NOMO-1 (cell line): ENCODE data around the gene ABCA3.

ENCODE experiments used
- DNase-seq, 2 experiments: peaks; one replicate each; lab custom pipeline; 2025; ENCODE audit not compliant: unreplicated experiment in 2 of 2; lab: John Stamatoyannopoulos, UW

Gene ABCA3

DNA sequence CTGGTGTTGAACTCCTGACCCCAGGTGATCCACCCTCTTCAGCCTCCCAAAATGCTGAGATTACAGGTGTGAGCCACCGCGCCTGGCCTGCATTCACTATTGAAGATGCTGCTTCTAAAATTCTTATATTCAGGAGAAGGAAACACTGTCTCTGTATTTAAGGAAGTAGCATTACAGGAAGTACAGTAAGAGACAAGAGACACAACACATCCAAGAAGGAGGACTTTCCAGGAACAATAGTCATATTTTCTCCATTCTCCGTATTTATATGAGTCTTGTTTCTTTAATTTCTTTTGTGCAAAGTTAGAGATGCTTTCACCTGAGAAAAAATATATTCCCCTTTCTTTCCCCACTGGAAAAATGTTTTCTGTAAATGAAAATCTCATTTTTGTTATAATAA, 18.3 kb upstream of the ABCA3 start:
- DNase-seq: no peak

DNA sequence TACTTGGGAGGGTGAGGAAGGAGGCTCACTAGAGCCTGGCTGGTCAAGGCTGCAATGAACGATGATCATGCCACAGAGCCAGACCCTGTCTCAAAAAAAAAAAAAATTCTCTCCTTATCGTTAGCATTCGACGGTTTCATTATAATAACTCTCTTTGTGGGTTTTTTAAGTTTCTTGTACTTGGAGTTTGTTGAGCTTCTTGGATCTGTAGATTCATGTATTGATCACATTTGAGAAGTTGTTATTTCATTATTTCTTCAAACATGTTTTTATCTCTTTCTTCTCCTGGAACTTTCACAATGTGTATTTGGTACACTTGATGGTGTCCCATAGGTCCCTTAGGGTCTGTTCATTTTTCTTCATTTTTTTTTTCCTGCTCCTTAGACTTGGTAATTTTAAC, 16.8 kb upstream of the ABCA3 start:
- DNase-seq: no peak

DNA sequence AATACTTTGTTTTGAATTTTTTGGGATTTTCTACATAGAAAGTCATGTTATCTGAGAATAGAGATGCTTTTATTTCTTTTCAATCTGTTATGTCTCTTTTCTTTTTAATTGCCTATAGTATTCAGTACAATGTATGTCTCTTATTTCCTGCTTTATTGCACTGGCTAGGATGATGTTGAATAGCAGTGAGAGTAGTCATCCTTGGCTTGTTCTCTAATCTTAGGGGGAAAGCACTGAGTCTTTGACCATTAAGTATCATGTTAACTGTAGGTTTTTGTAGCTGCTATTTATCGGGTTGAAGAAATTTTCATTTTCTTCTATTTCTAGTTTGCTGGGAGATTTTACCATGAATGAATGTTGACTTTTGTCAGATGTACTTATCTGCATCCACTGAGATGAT, 10.0 kb upstream of the ABCA3 start:
- no peak for DNase-seq

GRCh38 chr16:2343211-2343610, 2.7 kb upstream of the ABCA3 start:
- no peak for DNase-seq

DNA sequence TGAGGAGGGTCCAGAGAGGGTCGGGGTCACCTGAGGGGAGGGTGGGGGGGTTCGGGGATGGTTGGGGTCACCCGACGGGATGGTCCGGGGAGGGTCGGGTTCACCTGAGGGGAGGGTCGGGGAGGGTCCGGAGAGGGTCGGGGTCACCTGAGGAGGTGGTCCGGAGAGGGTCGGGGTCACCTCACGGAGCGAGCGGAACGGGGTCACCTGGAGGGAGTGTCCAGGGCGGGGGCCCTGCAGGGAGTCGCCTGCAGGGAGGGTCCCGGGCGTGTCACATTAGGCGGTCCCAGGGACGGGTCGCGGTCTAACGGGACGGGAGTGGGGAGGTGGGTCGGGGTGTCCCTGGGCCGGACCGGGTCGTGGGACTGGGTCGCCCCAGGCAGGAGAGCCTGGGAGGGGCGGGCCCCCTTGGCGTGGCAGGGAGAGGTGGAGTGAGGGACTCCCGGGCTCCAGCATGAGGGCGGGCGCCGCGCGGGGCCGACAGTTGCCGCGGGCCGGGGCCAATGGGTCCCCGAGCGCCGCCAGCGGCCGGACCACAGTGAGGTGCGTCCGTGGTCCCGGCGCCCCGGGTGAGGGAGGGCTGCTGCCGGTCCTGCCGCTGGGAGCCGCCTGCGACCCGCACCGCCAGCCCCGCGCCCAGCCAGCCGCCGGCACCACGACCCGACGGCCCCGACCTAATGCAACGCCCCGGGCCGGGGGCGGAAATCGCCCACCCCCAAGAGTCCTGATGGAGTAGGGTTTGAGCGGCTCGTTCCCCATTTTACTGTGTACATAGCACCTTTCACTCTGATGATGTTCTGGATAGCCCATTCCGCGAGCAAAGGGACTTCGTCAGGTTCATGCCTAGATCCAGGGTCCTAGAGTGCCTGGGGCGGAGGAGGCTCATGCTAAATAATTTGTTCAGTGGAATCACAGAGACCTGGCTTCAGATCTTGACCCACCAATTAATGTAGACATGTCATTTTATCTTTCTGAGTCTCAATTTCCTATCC, 1.2 kb upstream of the ABCA3 start:
- DNase-seq: no peak

DNA sequence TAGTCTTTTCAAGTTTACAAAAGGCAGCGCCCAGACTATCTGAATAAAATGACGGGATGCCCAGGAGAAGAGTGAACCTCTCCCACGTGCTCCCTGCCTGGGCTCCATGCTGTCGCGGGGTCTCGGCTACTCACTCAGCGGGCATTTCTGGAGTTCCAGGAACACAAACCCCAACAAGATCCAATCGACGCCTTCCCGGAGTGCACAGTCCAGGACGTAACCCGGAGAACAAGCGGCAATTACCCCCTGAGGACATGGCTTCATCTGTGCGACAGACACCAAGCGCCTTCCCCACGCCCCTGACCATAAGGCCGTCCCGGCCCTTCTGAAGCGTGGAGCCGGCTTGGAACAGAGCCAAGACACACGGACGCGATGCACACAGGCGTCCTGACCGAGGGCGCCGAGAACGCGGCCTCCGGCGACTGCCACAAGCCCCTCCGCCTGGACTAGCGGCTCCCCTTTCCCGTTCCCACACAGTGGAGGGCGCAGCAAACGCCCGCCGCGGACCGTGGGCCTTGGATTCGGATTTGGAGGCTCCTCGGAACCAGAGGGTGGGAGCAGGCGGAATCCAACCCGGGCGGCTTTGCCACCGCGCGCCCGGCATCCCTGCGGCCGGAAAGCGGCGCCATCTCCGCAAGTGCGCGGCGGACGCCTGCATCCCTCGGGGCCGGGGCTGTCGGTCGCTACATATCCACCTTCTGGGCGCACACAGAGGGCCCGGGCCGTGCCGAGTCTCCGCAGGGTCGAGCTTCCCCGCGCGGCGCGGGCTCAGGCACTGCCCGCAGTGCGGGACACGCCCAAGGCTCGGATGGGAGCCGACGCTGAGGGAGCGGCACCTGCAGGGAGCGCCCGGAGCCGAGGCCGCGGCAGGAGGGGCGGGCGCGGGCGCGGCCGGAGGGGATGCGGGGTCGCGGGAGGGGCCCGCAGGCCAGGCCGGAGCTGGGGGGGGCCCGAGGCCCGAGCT, 725 bp downstream of the ABCA3 start:
- DNase-seq: peak in 1 of 2 experiments; percentile 19

- DNase-seq: no peak
These were observed 2.9 kb downstream of the ABCA3 start for GRCh38 chr16:2337431-2338296.

DNA sequence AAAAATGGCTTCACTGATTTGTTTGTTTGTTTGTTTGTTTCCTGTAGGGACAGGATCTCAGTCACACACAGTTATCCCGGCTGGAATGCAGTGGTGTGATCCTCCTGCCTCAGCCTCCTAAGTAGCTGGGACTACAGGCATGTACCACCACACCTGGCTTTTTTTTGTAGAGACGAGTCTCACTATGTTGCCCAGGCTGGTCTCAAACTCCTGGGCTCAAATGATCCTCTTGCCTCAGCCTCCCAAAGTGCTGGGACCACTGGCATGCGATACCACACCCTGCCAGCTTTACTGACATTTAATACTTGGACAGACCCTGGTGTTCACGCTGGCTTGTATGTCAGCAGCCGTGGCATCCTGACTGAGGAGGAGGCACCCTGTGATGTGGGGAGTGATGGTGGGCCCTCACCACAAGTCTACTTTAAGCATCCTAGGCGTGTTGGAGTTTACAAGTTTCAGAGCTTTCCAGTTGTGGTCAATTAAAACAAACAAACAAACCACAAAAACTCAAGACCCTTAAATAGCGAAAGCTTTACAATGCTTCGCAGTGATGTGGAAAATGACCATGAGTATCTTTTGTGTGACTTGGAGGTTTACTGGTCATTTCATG, 5.1 kb downstream of the ABCA3 start:
- DNase-seq: no peak

DNA sequence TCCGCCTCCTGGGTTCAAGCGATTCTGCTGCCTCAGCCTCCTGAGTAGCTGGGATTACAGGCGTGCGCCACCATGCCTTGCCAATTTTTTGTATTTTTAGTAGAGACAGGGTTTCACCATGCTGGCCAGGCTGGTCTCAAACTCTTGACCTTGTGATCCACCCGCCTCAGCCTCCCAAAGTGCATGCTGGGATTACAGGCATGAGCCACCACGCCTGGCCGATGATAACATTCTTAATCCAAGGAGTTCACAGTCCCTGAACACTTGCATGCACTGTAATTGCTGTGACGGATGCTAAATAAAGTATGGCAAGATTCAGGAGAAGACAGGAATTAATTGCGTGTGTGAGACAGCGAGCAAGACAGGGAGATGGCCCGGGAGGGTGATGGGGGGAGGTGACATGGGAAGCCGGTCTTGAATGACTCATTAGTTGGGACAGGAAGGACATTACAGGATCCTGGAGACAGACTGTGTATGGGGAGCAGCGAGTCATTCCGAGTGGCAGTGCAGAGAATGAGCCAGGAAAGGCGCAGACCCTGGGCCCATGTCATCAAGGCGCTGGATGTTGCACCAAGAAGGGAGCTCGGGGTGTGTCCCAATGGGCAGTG, 6.7 kb downstream of the ABCA3 start:
- no peak for DNase-seq

GRCh38 chr16:2333231-2333630, 7.3 kb downstream of the ABCA3 start:
- DNase-seq: no peak

- no peak for DNase-seq
These were observed 8.6 kb downstream of the ABCA3 start for GRCh38 chr16:2331931-2332267.

GRCh38 chr16:2331199-2331930, 9.2 kb downstream of the ABCA3 start:
- no peak for DNase-seq

DNA sequence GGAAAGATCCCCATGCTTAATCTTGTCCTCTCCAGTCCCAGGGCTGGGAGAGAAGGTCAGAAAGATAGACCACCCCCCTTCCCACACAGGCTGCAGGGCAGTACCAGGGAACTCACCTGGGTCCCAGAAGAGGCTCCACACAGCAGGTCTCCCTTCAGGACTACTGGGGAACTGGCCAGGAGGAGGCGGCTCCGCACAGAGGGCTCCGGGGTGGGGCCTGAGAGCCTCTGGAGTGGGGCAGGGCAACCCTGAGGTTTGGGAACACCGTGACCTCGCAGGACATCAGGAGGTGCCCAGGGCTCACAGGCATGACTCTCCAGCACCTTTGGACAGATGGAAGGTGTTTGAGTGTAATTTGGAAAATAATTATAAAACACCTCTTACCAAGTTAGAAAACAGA, 11.0 kb downstream of the ABCA3 start:
- DNase-seq: no peak

GRCh38 chr16:2328428-2328827, 12.1 kb downstream of the ABCA3 start:
- DNase-seq: no peak

DNA sequence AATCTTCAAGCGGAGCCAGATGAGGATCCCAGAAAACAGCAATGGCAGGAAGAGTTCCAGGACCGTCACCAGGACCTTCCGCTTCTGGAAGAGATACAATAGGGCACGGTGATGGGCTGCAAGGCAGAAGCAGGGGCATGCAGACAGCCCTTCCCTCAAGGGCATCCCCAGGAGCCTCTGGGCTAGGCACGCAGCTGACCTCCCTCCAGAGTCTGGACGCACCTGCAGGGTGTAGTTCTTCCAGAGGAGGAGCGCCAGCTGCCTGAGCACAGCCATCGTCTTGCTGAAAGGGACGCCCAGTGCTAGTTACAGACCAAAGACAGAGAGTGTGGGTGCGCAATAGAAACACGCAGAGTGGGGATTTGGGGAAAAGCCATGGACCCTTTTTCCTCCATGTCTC, 14.3 kb downstream of the ABCA3 start:
- DNase-seq: no peak

GRCh38 chr16:2325791-2326190, 14.7 kb downstream of the ABCA3 start:
- DNase-seq: no peak

DNA sequence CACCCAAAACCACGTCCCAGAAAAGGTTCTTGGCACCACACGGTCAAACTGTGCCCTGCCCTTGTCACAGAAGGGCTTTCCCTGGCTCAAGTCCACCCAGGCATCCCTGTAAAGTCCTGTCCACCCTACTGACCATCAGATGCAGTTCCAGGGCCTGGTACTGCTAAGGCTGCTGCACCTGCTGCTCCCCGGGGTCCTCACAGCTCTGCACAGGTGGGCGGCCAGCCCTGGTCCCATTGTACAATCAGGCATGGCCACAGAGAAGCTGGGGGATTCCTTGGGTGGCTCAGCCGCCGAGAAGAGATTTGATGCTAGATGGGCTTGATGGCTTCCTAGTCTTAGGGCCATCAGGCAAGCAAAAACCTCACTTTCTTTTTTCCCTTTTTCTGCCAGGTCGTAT, 15.3 kb downstream of the ABCA3 start:
- no peak for DNase-seq

DNA sequence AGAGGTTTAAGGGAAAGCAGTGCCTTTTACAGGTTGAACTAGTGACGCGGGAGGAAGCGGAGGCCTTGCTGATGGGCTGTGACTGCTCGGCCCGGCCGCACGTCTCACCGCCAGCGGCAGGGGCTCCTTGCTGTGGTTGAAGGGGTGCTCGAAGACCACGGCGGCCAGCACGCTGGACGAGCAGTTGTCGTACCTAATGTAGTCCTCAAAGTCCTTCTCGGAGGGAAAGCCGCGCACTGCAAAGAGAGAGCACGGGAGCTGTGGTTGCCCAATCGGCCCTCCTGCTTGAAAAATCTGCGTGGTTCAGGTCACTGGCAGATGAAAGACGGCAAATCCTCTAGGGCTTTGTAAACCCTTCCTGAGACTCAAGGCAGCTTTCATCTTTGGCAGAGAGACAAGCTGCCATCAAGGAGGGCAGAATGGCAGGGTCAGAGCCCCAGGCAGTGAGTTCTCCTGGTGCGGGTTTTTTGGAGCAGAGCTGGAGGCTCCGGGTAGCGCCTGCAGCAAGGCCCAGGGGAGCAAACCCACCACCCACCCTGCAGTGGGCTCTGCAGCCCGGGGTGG, 16.1 kb downstream of the ABCA3 start:
- DNase-seq: no peak

- DNase-seq: no peak
These were observed 16.8 kb downstream of the ABCA3 start for GRCh38 chr16:2323701-2324100.
